GM18858 (cell line): Measurements from ENCODE around the gene TFCP2L1.

Experiments used
- ATAC-seq: cut with Tn5 transposase; IDR thresholded peaks from one replicate; pipeline ENCODE4 v1.9.1; 2021; ENCODE audit not compliant: unreplicated experiment

The TFCP2L1 gene

GRCh38 chr2:121295911-121296650, 11.1 kb upstream of the TFCP2L1 start:
- ATAC-seq = no peak

GRCh38 chr2:121294881-121295840, 10.2 kb upstream of the TFCP2L1 start:
- no peak for ATAC-seq

- ATAC-seq = no peak
These were observed 8.7 kb upstream of the TFCP2L1 start for GRCh38 chr2:121293450-121294325.

DNA sequence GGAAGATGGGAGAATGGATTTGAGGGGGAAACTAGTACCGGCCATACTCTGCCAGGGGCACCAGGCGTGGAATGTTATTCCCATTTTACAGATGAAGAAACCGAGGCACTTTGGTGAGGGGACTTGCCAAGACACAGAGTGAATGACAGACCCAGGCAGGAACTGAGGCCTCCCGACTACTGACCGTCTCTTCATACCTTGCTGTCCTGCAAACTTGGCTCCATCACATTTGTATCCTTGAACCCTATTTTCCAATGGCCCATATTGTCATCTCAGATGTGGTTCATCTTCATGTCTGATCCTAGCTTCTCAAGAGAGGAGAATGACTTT, 6.2 kb upstream of the TFCP2L1 start:
- no peak for ATAC-seq

DNA sequence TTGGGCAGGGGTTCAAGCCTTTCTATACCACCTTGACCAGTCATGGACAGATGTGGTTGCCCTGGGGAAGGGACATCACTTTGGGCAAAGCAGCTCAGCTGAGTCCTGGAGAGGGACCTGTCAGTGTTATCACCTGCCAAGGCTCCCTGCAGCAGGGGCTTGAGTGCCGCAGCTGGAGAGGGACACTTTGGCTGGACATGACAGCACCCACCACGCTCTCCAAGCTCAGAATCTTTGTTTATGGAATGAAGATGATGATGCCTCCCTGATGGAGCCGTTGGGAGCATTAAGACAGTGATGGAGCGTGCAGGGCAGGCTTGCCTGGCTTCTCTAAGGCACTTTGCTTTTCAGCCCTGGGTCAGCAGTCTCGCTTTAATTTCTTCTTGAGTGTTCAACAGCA, 4.3 kb upstream of the TFCP2L1 start:
- no peak for ATAC-seq

GRCh38 chr2:121288454-121289231, 3.6 kb upstream of the TFCP2L1 start:
- ATAC-seq = no peak

GRCh38 chr2:121287956-121288355, 3.0 kb upstream of the TFCP2L1 start:
- no peak for ATAC-seq

DNA sequence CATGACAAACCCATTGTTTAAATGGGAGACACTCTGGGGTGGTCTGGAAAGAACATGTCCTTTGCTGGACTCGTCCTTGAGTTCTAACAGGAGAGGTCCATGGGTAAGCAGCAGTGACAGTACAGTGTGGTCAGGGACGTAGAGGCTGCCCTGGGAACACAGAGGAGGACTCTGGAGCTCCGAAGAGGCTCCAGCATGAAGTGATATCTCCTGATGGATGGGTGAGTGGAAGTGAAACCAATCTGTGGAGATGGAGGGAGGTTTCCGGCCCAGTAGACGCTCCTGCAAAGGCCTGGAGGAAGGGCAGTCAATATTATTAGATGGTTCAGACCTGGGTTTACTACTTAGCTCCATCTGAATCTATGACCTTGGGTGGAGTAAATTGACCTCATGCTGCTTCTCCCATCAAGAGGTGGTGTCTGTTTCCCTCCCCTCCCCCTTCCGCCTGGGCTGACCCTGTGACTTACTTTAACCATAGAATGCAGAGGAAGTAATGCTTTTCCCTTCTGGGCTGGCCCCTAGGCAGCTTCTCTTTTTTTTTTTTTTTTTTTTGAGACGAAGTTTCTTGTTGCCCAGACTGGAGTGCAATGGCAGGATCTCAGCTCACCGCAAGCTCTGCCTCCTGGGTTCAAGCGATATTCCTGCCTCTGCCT, 2.3 kb upstream of the TFCP2L1 start:
- ATAC-seq = no peak

DNA sequence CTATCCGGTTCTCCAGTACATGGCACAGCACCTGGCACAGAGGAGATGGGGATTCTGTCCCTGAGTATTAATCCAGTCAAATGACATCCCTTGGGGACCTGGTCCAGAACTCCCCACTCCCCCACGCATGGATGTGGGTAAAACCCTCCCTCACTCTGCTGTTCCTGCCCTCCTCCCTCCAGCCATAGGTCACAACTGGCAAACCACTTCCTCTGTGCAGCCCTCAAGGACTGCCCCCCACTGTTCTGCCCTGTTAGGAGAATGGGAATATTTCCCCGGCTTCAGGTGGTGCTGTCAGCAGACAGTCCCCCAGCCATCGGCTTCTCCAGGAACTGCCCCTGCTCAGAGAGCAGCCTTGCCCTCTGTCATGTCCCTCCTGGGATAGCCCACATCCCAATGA, 1.5 kb upstream of the TFCP2L1 start:
- ATAC-seq = no peak

DNA sequence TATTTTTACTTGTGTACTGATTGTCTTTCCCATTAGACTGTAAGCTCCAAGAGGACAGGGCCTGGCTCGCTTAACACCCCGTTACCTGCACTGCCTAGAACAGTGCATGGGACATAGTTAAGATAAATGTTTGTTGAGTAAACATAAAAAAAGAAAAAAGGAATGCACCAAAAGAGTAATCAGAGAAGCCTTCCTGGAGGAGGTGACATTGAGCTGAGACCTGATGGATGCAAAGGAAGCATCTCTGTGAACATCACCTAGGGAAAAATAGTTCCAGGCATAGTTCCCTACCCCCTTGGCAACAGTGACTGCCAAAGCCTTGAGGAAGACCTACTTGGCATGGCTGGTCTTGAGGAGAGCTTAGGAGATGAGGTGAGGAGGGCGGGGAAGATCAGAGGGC, 924 bp upstream of the TFCP2L1 start:
- ATAC-seq = no peak

DNA sequence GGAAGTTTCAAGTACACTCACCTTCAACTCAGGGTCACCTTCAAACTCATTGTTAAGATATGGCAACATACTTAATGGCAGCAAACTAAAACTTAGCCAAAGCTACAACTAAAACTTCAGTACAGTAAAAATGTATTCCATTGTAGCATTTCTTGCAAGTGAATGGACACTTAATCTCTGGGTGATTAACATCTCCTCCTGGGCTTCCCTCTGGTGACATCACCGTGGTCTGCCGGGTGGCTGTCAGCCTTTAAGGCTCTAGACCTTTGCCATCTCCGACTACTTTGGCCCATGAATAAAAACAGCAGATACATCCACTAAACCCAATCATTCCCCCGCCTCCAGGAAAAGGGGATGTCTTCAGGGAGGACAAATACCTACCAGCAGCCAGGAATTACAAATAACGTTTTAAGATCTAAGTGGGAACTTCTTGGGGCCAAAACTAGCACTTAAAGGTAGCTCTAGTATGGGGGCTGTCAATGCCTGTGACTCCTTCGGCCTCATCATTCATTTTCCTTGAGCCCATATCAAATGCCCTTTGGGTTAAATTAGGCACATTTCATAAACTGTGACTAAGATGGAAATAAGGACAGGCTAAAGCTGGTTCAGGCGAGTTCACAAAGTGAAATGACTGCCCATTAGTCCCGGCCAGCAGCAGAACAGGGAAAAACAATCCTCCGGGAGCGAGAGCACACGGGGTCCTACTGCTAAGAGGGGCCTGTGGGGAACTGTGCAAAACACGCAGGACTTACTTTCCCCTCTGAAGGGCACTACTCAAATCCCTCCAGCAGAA, 1.1 kb downstream of the TFCP2L1 start:
- no peak for ATAC-seq

DNA sequence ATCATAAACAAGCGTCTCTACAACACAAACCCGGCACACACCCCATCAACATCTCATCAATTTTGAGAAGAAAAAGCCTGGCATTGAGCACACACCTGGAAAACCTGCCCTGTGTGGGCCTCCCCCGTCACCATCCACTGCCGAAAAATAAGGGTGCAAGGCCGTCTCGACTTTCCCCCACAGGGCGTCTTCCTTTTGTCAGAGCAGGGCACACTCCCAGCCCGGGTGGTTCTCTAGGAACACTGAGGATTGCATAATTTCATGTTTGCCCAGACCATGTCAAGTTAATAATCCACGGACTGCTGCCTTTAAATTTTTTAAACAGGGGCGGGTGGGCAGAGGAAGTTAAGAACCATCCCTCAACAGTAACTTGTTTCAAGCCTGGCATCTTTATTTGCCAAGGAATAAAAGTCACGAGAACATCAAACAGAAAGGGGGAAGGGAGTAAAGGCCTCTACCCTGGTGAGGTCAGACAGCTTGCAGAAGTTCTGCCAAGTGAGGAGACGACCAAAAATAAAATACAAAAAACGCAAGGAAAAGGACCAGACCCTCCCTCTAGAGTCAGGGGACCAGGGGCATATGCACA, 2.1 kb downstream of the TFCP2L1 start:
- no peak for ATAC-seq

GRCh38 chr2:121281694-121282093, 3.3 kb downstream of the TFCP2L1 start:
- ATAC-seq = no peak

DNA sequence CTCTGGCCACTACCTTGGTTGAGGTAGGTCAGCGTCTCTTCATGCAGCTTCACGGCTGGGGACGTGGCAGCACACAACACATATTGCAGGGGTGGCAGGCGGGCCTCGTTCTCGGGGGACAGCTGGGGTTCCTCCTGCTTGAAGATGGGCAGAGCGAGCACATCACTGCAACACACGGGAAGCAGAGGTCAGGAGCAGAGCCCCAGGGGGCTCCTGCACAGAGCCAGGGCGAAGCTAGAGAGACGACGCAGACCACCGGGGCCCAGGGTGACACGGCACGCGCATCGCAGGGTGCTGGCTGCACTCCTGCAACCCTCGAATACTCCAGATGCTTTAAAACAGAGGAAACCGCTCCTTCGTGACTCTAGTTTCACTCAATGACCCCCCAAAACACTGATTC, 3.9 kb downstream of the TFCP2L1 start:
- ATAC-seq = no peak

- ATAC-seq = no peak
These were observed 5.4 kb downstream of the TFCP2L1 start for GRCh38 chr2:121279476-121280220.

DNA sequence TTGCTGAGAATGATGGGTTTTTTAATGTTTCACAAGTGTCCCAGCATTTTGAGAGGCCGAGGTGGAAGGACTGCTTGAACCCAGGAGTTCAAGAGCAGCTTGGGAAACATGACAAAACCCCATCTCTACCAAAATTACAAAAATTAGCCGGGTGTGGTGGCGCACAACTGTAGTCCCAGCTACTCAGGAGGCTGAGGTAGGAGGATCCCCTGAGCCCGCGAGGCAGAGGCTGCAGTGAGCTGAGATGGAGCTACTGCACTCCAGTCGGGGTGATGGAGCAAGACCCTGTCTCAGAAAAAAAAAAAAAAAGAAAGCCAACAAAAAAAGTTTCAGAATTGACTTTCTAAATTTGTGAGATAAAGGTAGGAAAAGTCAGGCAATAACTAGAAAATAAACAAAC, 8.7 kb downstream of the TFCP2L1 start:
- no peak for ATAC-seq

DNA sequence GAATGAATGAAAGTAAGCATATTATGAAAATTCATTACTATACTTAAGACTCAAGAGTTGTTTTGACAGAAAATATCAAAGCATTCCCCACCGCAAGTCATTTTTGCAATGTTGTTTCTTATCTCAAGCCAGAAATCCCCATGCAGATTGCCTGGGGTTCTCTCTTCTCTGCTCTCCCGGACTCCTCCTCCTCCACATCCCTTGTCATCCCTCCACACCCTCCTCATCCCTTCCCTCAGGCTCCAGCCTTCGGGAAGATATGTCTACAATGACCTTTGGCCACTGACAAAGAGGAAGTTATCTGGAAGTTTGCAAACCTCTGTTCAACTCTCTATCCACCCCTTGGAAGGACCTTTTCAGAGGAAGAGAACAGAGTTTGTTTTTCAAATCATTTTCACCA, 11.9 kb downstream of the TFCP2L1 start:
- no peak for ATAC-seq

DNA sequence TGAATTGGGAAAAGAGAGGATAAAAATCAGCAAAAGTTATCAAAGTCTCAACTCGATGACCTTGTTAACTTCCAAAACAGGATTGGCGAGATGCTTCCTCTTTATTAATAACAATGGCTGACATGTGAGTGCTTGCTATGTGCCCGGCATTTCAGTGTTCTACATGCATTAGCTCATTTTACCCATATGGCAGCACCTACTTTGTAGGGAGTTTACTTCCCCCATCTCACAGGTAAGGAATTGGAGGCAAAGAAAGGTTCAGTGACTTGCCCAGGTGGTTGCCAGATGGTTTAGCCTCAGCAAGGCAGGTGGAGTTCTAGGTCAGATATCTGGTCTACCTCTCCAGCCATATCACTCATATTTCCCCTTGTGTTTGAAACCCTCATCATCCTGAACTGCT, 12.4 kb downstream of the TFCP2L1 start:
- no peak for ATAC-seq
